Activated CD4-positive, alpha-beta T cell treated with anti-CD3 and anti-CD28 coated beads, Interleukin-10, Interleukin-2, amounts not matched to agents 100 ng/mL and 50 ng/mL, durations not matched to agents 16 hours and 8 hours (primary cell): ENCODE results near the gene TOLLIP.
"Not testable (repeated sequence)": the region's sequence is repeated elsewhere in the genome, so short reads cannot be mapped to it uniquely, and the experiment has no call there.

ENCODE experiments used
- DNase-seq: peaks from one replicate; pipeline ENCODE4 v3.0.0-alpha.2; 2020

Gene TOLLIP

GRCh38 chr11:1343391-1344055 lies 34.1 kb upstream of the TOLLIP start:
- no peak for DNase-seq

GRCh38 chr11:1342946-1343345 lies 33.5 kb upstream of the TOLLIP start:
- no peak for DNase-seq

- DNase-seq, result no peak
These were observed 32.6 kb upstream of the TOLLIP start for GRCh38 chr11:1341928-1342524.

- DNase-seq, result not testable (repeated sequence)
These were observed 31.8 kb upstream of the TOLLIP start for GRCh38 chr11:1341226-1341625.

- DNase-seq, result no peak
These were observed 30.7 kb upstream of the TOLLIP start for GRCh38 chr11:1340111-1340510.

GRCh38 chr11:1339066-1339675 lies 29.7 kb upstream of the TOLLIP start:
- DNase-seq, result no peak

- no peak for DNase-seq
These were observed 29.0 kb upstream of the TOLLIP start for GRCh38 chr11:1338201-1339065.

GRCh38 chr11:1337647-1338007 lies 28.2 kb upstream of the TOLLIP start:
- DNase-seq, result no peak

- DNase-seq, result no peak
These were observed 27.6 kb upstream of the TOLLIP start for GRCh38 chr11:1336836-1337646.

- DNase-seq, result peak; percentile 53
These were observed 26.7 kb upstream of the TOLLIP start for GRCh38 chr11:1335811-1336761.

GRCh38 chr11:1335264-1335810 lies 25.9 kb upstream of the TOLLIP start:
- DNase-seq, result no peak

- DNase-seq, result no peak
These were observed 24.4 kb upstream of the TOLLIP start for GRCh38 chr11:1333860-1334259.

- DNase-seq, result no peak
These were observed 23.8 kb upstream of the TOLLIP start for GRCh38 chr11:1333091-1333772.

GRCh38 chr11:1330473-1330872 lies 21.0 kb upstream of the TOLLIP start:
- no peak for DNase-seq

GRCh38 chr11:1327064-1327460 lies 17.6 kb upstream of the TOLLIP start:
- no peak for DNase-seq

GRCh38 chr11:1326435-1327063 lies 17.1 kb upstream of the TOLLIP start:
- no peak for DNase-seq

GRCh38 chr11:1323774-1324173 lies 14.3 kb upstream of the TOLLIP start:
- no peak for DNase-seq

- no peak for DNase-seq
These were observed 8.6 kb upstream of the TOLLIP start for GRCh38 chr11:1317993-1318392.

GRCh38 chr11:1317432-1317831 lies 8.0 kb upstream of the TOLLIP start:
- DNase-seq, result no peak
